GM18511 (cell line): Measurements from ENCODE around the gene KLF17.

Experiments
- ATAC-seq: cut with Tn5 transposase; IDR thresholded peaks from one replicate; pipeline ENCODE4 v1.9.1; 2021; ENCODE audit warnings: mild to moderate bottlenecking, moderate library complexity; ENCODE audit not compliant: unreplicated experiment

KLF17 gene, protein sequence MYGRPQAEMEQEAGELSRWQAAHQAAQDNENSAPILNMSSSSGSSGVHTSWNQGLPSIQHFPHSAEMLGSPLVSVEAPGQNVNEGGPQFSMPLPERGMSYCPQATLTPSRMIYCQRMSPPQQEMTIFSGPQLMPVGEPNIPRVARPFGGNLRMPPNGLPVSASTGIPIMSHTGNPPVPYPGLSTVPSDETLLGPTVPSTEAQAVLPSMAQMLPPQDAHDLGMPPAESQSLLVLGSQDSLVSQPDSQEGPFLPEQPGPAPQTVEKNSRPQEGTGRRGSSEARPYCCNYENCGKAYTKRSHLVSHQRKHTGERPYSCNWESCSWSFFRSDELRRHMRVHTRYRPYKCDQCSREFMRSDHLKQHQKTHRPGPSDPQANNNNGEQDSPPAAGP

GRCh38 chr1:44118682-44119081 lies at the start of gene KLF17:
KLF17 (plus strand) TSS chr1:44118821; CDS start chr1:44118908, 87 bp downstream.
- ATAC-seq: no peak

GRCh38 chr1:44071461-44071860 lies 47.2 kb upstream of the KLF17 start:
- ATAC-seq: no peak

- ATAC-seq: no peak
Observed at GRCh38 chr1:44072204-44072603, 46.4 kb upstream of the KLF17 start.

DNA sequence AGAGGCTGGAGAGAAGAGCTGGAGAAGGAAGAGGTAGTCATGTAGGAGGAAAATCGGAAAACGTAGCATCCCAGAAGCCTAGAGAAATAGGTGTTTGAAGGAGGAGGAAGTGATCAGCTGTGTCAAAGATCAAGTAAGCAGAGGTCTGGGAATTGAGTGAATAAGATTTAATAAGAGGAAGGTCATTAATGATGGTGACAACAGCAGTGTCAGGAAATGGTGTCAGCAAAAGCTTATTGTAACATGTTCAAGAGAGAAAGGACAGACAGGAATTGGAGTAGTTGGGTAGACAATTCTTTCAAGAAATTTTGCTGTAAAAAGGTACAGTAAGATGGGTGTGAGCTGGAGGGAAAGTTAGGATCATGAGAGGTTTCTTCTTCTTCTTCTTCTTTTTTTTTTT lies 45.8 kb upstream of the KLF17 start:
- no peak for ATAC-seq

DNA sequence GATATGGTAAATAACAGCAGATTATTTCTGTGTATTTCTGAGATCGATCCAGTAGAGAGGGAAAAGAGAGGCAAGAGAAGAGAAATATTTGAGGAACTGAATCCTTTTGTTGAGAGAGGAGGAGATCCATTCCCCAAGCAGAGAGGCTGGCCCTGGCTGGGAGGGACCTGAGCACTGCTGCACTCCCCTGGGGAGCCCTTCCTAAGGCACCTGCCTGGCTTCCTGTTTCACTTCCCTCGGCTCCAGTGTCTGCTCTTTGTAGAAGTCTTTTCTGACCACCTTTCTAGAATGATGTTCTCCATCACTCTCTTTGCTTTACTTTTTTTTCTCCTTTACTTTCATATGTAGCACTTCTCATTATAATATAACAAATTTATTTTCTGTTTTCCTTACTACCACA lies 45.1 kb upstream of the KLF17 start:
- ATAC-seq: no peak

GRCh38 chr1:44074415-44074814 lies 44.2 kb upstream of the KLF17 start:
- no peak for ATAC-seq

DNA sequence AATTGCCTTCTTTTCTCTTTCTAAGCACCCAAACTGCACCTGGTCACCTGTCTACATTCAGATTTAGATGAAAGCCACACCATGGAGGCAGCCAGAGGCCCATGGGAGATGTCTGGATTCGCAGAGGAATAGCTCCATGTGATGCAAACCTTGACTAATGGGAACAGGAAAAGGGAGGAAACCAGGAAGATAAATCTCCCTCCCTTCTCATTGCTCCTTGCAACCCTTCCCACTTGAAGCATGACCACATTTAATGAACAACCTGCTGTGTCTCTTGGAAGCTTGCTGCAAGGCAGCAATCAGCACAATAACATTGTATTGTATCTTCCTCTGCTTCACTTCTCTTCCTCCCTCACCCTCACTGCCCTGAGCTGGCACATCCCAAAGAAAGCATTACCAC lies 42.6 kb upstream of the KLF17 start:
- no peak for ATAC-seq

DNA sequence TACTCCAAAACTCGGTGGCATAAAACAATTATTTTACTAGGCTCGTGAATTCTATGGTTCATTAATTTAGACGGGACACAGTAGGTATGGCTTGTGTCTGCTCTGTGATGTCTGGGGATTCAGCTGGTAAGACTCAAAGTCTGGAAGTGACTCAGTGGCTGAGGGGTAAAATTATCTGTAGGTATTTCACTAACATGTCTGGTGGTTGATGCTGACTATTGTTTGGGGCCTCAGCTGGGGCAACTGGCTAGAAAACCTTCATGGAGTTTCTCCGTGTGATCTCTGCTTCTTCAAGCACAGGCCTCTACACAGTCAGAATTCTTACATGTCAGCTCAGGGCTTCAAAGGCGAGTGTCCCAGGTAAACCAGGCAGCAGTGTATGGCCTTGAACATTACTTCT lies 41.2 kb upstream of the KLF17 start:
- ATAC-seq: no peak

DNA sequence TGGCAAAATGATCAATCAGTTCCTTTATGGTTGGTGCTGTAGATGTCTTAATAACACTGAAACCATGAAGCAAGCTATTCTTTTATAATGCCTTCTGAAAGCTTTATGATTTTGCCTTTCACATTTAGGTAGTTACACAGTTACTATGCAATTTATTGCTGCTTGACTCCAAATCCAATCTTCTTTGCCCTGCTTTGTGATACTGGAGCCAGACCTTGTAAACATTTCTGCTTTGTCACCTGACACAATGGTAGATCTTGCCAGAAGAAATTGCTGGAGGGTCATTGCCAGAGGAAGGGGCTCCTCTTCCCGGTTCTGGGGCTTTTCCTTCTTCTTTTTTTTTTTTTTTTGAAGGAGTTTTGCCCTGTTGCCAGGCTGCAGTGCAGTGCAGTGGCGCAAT lies 40.5 kb upstream of the KLF17 start:
- no peak for ATAC-seq

DNA sequence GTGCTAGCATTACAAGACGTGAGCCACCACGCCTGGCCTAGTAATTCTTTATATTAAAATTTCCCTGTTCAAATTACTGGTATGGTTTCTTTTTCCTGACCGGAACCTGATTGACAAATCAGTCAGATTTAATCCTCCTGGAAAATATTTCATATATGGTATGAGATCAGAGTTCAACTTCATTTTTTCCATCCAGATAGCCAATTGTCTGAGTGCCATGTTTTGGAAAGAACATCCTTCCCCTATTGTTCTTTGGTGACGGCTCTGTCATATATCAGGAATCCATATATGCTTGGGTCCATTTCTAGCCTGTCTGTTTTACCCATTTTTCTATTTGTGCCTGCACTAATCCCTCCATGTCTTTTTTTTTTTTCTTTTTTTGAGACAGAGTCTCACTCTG lies 39.1 kb upstream of the KLF17 start:
- no peak for ATAC-seq

GRCh38 chr1:44084998-44085675 lies 33.5 kb upstream of the KLF17 start:
- ATAC-seq: no peak

- ATAC-seq: no peak
Observed at GRCh38 chr1:44086692-44087474, 31.7 kb upstream of the KLF17 start.

- ATAC-seq: no peak
Observed at GRCh38 chr1:44089371-44090048, 29.1 kb upstream of the KLF17 start.

DNA sequence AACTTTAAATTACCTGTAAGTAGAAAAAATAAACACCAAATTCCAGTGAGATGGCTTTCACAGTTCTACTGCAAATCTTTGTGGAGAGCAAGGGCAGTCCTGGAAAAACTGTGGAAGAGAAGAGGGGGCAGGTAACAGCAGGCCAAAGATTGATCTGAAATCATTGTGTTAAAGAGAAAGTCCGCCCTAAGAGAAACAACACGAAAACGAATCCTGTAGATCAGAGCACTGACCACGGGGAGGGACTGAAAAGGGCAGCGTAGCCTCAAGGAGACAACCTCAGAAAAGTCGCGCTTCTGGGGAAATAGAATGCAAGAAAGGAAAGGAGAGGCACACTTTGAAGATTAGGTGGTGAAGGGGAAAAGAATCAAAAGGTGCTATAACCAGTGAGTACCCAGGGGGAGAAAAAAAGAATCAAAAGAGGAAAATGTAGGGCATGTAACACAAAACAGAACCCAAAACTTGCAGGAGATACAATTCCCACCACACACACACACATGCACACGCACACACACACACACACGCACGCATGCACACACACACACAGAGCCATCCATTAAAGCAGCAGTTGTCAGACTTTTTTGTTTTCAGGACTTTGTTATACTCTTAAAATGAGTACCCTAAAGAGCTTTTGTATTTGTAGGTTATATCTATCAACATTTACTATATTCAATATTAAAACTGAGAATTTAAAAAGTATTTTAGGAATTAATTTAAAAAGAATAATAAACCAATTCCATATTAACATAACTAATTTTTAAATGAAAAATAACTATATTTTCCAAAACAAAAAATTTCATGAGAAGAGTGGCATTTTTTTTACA lies 28.0 kb upstream of the KLF17 start:
- ATAC-seq: no peak

DNA sequence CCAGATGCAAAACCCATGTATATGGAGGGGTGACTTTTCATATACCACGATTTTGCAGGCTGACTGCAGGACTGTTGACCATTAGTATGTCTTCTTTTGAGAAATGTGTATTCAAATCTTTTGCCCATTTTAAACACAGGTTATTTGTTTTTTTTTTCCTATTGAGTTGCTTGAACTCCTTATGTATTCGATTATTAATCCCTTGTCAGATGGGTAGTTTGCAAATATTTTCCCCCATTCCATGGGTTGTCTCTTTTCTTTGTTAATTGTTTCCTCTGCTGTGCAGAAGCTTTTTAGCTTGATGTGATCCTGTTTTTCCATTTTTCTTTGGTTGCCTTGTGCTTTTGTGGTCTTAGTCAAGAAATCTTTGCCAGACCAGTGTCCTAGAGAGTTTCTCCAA lies 24.6 kb upstream of the KLF17 start:
- ATAC-seq: no peak

DNA sequence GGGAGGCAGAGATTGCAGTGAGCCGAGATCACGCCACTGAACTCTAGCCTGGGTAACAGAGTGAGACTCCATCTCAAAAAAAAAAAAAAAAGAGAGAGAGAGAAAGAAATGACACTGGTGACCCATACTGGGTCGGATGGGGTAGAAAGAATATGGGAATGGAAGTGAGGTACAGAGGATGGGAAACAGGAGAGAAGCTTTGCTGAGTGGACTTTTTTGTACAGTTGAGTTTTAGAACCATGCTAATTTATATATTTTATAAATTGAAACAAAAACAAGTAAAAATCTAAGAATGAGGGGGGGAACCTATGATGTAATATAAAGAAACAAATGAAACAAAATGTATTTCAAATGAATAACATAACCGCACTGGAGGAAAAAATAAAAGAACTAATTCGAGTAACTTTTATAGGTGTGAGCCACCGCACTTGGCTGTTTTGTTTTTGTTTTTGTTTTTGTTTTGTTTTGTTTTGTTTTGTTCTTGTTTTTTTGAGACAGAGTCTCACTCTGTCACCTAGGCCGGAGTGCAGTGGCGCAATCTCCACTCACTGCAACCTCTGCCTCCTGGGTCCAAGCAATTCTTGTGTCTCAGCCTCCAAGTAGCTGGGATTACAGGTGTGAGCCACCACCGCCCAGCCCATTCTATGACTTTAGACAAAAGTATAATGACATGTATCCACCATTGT lies 18.3 kb upstream of the KLF17 start:
- ATAC-seq: no peak

- no peak for ATAC-seq
Observed at GRCh38 chr1:44101328-44101727, 17.3 kb upstream of the KLF17 start.

DNA sequence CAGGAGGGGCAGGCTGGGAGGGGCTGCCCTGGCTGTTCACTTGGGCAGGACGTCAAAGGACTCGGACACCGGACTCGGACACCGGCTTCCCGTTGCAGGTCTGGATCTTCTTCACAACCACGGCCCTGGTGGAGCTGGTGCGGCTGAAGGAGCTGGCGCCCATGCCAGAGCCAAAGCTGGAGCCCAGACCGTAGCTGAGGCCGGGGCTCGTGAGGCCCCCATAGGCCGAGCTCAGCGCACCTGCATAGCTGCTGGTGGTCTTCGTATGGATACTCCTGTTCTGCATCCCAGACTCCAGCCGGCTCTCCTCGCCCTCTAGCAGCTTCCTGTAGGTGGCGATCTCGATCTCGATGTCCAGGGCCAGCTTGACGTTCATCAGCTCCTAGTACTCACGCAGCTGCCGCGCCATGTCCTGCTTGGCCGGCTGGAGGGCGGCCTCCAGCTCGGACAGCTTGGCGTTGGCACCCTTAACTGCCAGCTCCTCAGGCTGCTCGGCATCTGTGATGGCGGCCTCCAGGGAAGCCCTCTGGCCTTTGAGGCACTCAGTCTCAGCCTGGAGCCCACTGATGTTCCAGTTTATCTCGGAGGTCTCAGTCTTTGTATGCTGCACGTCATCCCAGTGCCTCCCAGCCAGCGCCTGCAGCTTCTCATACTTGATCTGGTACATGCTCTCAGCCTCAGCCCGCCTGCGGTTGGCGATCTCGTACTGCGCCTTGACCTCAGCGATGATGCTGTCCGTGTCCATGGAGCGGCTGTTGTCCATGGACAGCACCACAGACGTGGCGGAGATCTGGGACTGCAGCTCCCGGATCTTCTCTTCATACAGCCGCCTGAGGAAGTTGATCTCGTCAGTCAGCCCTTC lies 15.1 kb upstream of the KLF17 start:
- ATAC-seq: no peak

DNA sequence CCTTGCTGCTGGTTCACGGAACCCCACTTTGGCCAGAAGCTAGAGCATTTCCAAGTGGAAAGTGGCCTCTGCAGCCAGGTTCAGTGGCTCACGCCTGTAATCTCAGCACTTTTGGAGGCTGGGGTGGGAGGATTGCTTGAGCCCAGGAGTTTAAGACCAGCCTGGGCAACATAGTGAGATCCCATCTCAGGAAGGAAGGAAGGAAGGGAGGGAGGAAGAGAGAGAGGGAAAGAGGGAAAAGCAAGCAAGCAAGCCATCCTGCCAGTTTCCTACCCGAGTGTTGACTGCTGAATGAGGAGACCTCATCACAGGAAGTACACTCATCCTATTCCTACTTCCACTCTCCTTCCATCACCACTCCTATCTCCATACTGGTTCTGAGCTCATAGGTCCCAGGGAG lies 12.8 kb upstream of the KLF17 start:
- ATAC-seq: no peak
